PFSK-1 (cell line): ENCODE measurements around the gene IKZF1.

Experiments used
- FOXP2 ChIP-seq: optimal IDR thresholded peaks from 2 replicates; pipeline ENCODE3; 2011; ENCODE audit warnings: borderline replicate concordance, control low read depth, inconsistent platforms; ENCODE audit not compliant: insufficient read depth; ENCODE audit errors: extremely low read length, extremely low read depth
- POLR2AphosphoS5 ChIP-seq: IDR thresholded peaks from 2 replicates; pipeline ENCODE4 v1.6.1; 2012; ENCODE audit warnings: low read depth, mild to moderate bottlenecking, control low read depth, low read length, moderate library complexity
- SIN3A ChIP-seq: IDR thresholded peaks from 2 replicates; pipeline ENCODE4 v1.6.1; 2012; ENCODE audit warnings: mild to moderate bottlenecking, low read length, moderate library complexity, borderline replicate concordance; ENCODE audit not compliant: insufficient read depth
- TAF1 ChIP-seq: IDR thresholded peaks from 2 replicates; pipeline ENCODE4 v1.6.1; 2012; ENCODE audit warnings: low read length, control low read depth, borderline replicate concordance; ENCODE audit not compliant: insufficient read depth
- TF ChIP-seq, protein P1 (sequence below), 2 experiments: IDR thresholded peaks; 2 replicates each; pipeline versions ENCODE4 v1.6.1 to v1.8.0; 2011 to 2012; ENCODE audit warnings: low read depth in 2 of 2, low read length in 2 of 2, control low read depth in 1 of 2, inconsistent platforms in 1 of 2, mild to moderate bottlenecking in 1 of 2, moderate library complexity in 1 of 2; ENCODE audit not compliant: insufficient read depth in 1 of 2

DNA sequence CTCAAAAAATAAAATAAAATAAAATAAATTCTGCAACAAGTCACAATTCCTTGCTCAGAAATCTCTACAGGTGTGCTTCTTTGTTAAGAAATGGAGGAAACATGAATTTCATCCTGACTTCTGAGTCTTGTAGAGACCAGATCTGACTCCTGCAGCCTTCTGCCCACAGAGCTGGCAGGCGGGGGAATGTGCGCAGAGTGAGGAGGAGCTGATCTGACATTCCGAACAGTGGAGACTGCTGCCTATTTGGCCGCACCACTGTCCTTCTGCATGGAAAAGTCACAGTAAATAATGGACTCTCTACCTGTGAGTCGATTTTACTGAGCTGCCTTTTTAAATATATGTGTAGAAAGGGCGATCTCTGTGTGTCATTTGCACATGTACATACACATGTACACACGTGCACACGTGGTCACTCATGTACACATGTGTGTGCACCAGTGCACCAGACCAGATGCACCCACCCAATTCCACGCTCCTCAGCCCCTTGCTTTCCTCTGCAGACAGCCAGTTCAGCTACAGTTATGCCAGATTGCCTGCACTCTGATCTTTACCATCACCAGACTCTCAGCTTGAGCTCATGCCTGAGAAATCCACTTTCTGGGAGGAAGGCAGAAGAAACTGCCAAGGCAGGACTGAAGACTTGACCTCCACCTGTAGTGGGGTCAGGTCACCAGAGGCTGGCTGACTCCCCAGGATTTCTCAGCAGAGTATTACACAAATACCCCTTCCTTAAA, 54.9 kb downstream of the IKZF1 start:
- TF ChIP-seq SIN3A (no peak), TAF1 (no peak), POLR2AphosphoS5 (no peak), FOXP2 (no peak)
- TF ChIP-seq, protein P1, sequence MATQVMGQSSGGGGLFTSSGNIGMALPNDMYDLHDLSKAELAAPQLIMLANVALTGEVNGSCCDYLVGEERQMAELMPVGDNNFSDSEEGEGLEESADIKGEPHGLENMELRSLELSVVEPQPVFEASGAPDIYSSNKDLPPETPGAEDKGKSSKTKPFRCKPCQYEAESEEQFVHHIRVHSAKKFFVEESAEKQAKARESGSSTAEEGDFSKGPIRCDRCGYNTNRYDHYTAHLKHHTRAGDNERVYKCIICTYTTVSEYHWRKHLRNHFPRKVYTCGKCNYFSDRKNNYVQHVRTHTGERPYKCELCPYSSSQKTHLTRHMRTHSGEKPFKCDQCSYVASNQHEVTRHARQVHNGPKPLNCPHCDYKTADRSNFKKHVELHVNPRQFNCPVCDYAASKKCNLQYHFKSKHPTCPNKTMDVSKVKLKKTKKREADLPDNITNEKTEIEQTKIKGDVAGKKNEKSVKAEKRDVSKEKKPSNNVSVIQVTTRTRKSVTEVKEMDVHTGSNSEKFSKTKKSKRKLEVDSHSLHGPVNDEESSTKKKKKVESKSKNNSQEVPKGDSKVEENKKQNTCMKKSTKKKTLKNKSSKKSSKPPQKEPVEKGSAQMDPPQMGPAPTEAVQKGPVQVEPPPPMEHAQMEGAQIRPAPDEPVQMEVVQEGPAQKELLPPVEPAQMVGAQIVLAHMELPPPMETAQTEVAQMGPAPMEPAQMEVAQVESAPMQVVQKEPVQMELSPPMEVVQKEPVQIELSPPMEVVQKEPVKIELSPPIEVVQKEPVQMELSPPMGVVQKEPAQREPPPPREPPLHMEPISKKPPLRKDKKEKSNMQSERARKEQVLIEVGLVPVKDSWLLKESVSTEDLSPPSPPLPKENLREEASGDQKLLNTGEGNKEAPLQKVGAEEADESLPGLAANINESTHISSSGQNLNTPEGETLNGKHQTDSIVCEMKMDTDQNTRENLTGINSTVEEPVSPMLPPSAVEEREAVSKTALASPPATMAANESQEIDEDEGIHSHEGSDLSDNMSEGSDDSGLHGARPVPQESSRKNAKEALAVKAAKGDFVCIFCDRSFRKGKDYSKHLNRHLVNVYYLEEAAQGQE (IDR thresholded peaks at IDR 0.05; ENCODE audit: insufficient read depth in 1 of 2, low read depth in 2 of 2, low read length in 2 of 2): no peak
